ENCODE data around the gene DTNB.

DNA sequence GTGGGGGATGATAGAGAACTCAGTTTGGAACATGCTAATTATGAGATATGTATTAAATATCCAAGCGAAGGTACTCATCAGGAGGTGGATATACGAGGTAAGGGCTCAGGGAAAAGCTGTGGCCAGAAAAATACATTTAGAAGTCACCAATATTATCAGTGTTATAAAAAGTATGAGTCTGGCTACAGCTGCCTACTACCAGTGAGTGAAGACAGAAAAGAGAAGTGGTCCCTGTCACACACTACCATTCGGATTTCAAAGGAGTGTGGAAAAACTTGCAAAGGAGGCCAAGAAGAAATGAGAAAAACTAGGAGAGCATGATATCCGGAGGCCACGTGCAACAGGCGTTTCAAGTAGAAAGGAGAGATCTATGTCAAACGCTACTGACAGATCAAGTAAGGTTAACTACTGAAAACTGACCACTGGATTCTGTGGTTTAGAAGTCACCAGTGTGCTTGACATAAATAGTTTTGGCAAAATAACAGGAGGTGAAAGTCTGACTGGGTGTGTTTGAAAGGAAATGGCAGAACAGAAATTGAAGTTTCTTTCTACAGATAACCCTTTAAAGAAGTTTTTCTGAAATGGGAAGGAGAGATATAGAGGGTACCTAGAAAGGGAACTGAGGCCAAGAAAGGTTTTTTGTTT is 213.0 kb downstream of the DTNB start:
- TF ChIP-seq, protein P1, sequence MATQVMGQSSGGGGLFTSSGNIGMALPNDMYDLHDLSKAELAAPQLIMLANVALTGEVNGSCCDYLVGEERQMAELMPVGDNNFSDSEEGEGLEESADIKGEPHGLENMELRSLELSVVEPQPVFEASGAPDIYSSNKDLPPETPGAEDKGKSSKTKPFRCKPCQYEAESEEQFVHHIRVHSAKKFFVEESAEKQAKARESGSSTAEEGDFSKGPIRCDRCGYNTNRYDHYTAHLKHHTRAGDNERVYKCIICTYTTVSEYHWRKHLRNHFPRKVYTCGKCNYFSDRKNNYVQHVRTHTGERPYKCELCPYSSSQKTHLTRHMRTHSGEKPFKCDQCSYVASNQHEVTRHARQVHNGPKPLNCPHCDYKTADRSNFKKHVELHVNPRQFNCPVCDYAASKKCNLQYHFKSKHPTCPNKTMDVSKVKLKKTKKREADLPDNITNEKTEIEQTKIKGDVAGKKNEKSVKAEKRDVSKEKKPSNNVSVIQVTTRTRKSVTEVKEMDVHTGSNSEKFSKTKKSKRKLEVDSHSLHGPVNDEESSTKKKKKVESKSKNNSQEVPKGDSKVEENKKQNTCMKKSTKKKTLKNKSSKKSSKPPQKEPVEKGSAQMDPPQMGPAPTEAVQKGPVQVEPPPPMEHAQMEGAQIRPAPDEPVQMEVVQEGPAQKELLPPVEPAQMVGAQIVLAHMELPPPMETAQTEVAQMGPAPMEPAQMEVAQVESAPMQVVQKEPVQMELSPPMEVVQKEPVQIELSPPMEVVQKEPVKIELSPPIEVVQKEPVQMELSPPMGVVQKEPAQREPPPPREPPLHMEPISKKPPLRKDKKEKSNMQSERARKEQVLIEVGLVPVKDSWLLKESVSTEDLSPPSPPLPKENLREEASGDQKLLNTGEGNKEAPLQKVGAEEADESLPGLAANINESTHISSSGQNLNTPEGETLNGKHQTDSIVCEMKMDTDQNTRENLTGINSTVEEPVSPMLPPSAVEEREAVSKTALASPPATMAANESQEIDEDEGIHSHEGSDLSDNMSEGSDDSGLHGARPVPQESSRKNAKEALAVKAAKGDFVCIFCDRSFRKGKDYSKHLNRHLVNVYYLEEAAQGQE (IDR thresholded peaks at IDR 0.05; ENCODE audit: insufficient replicate concordance, low read depth): no peak
- TF ChIP-seq POLR2AphosphoS5 (IDR thresholded peaks at IDR 0.05; ENCODE audit: low read depth): no peak
